ES-I3 (cell line): ENCODE results near the gene MAN1A2.

Experiments used
- H3K36me3 ChIP-seq: 2 replicates; pipeline ENCODE4 v1.6.1; 2013; ENCODE audit warnings: mild to moderate bottlenecking, low read length, control low read depth, moderate library complexity; ENCODE audit not compliant: insufficient read depth
- H3K4me1 ChIP-seq: 2 replicates; pipeline ENCODE4 v1.6.1; 2013; ENCODE audit warnings: mild to moderate bottlenecking, control low read depth, low read length; ENCODE audit not compliant: insufficient read depth
- H3K9ac ChIP-seq: 2 replicates; pipeline ENCODE4 v1.6.1; 2013; ENCODE audit warnings: low read depth, mild to moderate bottlenecking, low read length, moderate library complexity
- H3K9me3 ChIP-seq: 2 replicates; pipeline ENCODE4 v1.6.1; 2013; ENCODE audit warnings: mild to moderate bottlenecking, low read length, moderate library complexity; ENCODE audit not compliant: control insufficient read depth, insufficient read depth

Gene MAN1A2

GRCh38 chr1:117559139-117559538 is 191.9 kb downstream of the MAN1A2 start:
- no peak overlapping the region for H3K9ac ChIP-seq
- H3K36me3 ChIP-seq, result no peaks in the 10 kb centered on the region
- no peaks in the 10 kb centered on the region; the same call in 1 of the 2 replicates for H3K9me3 ChIP-seq
- no peaks in the 10 kb centered on the region for H3K4me1 ChIP-seq

GRCh38 chr1:117559985-117560384 is 192.7 kb downstream of the MAN1A2 start:
- no peak overlapping the region for H3K9ac ChIP-seq
- no peaks in the 10 kb centered on the region for H3K4me1 ChIP-seq
- no peaks in the 10 kb centered on the region for H3K36me3 ChIP-seq
- no peaks in the 10 kb centered on the region; the same call in 1 of the 2 replicates for H3K9me3 ChIP-seq

- Histone ChIP-seq H3K4me1 (no peaks in the 10 kb centered on the region), H3K9ac (no peak overlapping the region), H3K9me3 (no peaks in the 10 kb centered on the region; the same call in 1 of the 2 replicates), H3K36me3 (no peaks in the 10 kb centered on the region)
These were observed 193.8 kb downstream of the MAN1A2 start for GRCh38 chr1:117561071-117561470.

GRCh38 chr1:117561551-117561950 is 194.3 kb downstream of the MAN1A2 start:
- Histone ChIP-seq H3K4me1 (no peaks in the 10 kb centered on the region), H3K36me3 (no peaks in the 10 kb centered on the region), H3K9ac (no peak overlapping the region), H3K9me3 (no peaks in the 10 kb centered on the region; the same call in 1 of the 2 replicates)

- no peaks in the 10 kb centered on the region for H3K36me3 ChIP-seq
- H3K4me1 ChIP-seq, result no peaks in the 10 kb centered on the region
- H3K9me3 ChIP-seq, result no peaks in the 10 kb centered on the region; the same call in 1 of the 2 replicates
- no peak overlapping the region for H3K9ac ChIP-seq
These were observed 195.6 kb downstream of the MAN1A2 start for GRCh38 chr1:117562581-117563491.

GRCh38 chr1:117563492-117563875 is 196.2 kb downstream of the MAN1A2 start:
- H3K9me3 ChIP-seq, result no peaks in the 10 kb centered on the region; the same call in 1 of the 2 replicates
- H3K36me3 ChIP-seq, result no peaks in the 10 kb centered on the region
- no peaks in the 10 kb centered on the region for H3K4me1 ChIP-seq

GRCh38 chr1:117564227-117565075 is 197.2 kb downstream of the MAN1A2 start:
- Histone ChIP-seq H3K4me1 (no peaks in the 10 kb centered on the region), H3K9ac (no peak overlapping the region), H3K36me3 (no peaks in the 10 kb centered on the region), H3K9me3 (no peaks in the 10 kb centered on the region)

More at GRCh38 chr1:117563492-117563875, 196.2 kb downstream of the MAN1A2 start:
- H3K9ac ChIP-seq, result no peak overlapping the region

GRCh38 chr1:117565076-117565556 is 197.9 kb downstream of the MAN1A2 start:
- H3K36me3 ChIP-seq, result no peaks in the 10 kb centered on the region
- H3K4me1 ChIP-seq, result no peaks in the 10 kb centered on the region
- no peaks in the 10 kb centered on the region for H3K9me3 ChIP-seq
- H3K9ac ChIP-seq, result no peak overlapping the region

- Histone ChIP-seq H3K9ac (no peak overlapping the region), H3K36me3 (no peaks in the 10 kb centered on the region), H3K9me3 (no peaks in the 10 kb centered on the region), H3K4me1 (no peaks in the 10 kb centered on the region)
These were observed 198.7 kb downstream of the MAN1A2 start for GRCh38 chr1:117565745-117566455.

GRCh38 chr1:117566556-117566955 is 199.3 kb downstream of the MAN1A2 start:
- H3K36me3 ChIP-seq, result no peaks in the 10 kb centered on the region
- no peaks in the 10 kb centered on the region for H3K4me1 ChIP-seq
- H3K9me3 ChIP-seq, result no peaks in the 10 kb centered on the region
- no peak overlapping the region for H3K9ac ChIP-seq

GRCh38 chr1:117567435-117567834 is 200.2 kb downstream of the MAN1A2 start:
- Histone ChIP-seq H3K36me3 (no peaks in the 10 kb centered on the region), H3K9ac (no peak overlapping the region)

GRCh38 chr1:117567976-117568375 is 200.7 kb downstream of the MAN1A2 start:
- no peaks in the 10 kb centered on the region for H3K4me1 ChIP-seq
- no peak overlapping the region for H3K9ac ChIP-seq
- H3K9me3 ChIP-seq, result no peaks in the 10 kb centered on the region
- no peaks in the 10 kb centered on the region for H3K36me3 ChIP-seq

More at GRCh38 chr1:117567435-117567834, 200.2 kb downstream of the MAN1A2 start:
- H3K4me1 ChIP-seq, result no peaks in the 10 kb centered on the region
- H3K9me3 ChIP-seq, result no peaks in the 10 kb centered on the region

GRCh38 chr1:117568999-117569398 is 201.8 kb downstream of the MAN1A2 start:
- peaks cover 2% of the 10 kb centered on the region; the same call in 1 of the 2 replicates for H3K4me1 ChIP-seq
- H3K36me3 ChIP-seq, result no peaks in the 10 kb centered on the region
- H3K9ac ChIP-seq, result no peak overlapping the region
- no peaks in the 10 kb centered on the region for H3K9me3 ChIP-seq

GRCh38 chr1:117569856-117570255 is 202.6 kb downstream of the MAN1A2 start:
- H3K4me1 ChIP-seq, result peaks cover 9% of the 10 kb centered on the region

More at GRCh38 chr1:117569856-117570255, 202.6 kb downstream of the MAN1A2 start:
- no peaks in the 10 kb centered on the region for H3K9me3 ChIP-seq
- no peaks in the 10 kb centered on the region for H3K36me3 ChIP-seq
- H3K9ac ChIP-seq, result no peak overlapping the region
